ENCODE results near the gene GMCL1. TPM values are rescaled to one million over a fixed set of nuclear protein-coding genes. Genes with fewer than 3 reads are reported as not detected.

GMCL1 gene
- total and polyA plus RNA-seq, 9 of the 15 experiments (the other 6 are each of a cell fraction or from before 2014, with no cell fraction given) = 7.0 to 27.3 (median 15.4) TPM

DNA sequence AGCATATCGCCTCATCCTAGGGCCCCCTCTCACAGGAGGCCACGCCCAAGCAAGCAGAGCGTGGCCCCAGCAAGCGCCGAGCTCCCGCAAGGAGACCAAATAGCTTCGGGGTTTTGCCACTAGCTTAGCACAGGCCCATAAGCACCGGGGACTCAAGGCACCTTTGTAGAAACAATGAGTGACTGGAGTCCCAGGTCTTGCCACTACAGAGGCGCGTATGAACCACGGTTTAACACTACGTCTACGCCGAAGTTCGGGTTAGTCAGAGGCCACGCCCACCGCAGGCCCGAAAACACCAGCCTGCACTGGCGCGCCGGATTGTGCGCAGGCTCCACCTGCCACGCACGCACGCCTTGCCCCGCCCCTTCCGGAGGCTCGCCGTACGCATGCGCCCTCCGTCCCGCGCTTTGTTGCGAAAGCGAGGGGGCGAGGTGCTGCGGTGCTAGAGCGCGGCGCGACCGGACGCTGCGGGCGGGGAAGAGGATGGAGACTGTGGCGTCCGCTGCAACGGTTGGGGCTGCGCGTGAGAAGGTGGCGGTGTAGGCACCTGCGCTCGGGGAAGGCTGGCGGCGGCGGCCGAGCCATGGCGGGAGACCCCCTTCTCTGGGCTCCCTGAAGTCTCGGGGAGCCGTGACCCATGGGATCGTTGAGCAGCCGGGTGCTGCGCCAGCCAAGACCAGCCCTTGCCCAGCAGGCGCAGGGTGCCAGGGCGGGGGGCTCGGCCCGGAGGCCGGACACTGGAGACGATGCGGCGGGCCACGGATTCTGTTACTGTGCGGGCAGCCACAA, at the start of gene GMCL1 (continued):
- TF ChIP-seq TSHZ1 (CRISPR knock-in tag; IDR thresholded peaks at IDR 0.05) = no peak
- no peak for TF ChIP-seq ZNF239 (CRISPR knock-in tag; IDR thresholded peaks at IDR 0.05)
- TF ChIP-seq, protein P1, sequence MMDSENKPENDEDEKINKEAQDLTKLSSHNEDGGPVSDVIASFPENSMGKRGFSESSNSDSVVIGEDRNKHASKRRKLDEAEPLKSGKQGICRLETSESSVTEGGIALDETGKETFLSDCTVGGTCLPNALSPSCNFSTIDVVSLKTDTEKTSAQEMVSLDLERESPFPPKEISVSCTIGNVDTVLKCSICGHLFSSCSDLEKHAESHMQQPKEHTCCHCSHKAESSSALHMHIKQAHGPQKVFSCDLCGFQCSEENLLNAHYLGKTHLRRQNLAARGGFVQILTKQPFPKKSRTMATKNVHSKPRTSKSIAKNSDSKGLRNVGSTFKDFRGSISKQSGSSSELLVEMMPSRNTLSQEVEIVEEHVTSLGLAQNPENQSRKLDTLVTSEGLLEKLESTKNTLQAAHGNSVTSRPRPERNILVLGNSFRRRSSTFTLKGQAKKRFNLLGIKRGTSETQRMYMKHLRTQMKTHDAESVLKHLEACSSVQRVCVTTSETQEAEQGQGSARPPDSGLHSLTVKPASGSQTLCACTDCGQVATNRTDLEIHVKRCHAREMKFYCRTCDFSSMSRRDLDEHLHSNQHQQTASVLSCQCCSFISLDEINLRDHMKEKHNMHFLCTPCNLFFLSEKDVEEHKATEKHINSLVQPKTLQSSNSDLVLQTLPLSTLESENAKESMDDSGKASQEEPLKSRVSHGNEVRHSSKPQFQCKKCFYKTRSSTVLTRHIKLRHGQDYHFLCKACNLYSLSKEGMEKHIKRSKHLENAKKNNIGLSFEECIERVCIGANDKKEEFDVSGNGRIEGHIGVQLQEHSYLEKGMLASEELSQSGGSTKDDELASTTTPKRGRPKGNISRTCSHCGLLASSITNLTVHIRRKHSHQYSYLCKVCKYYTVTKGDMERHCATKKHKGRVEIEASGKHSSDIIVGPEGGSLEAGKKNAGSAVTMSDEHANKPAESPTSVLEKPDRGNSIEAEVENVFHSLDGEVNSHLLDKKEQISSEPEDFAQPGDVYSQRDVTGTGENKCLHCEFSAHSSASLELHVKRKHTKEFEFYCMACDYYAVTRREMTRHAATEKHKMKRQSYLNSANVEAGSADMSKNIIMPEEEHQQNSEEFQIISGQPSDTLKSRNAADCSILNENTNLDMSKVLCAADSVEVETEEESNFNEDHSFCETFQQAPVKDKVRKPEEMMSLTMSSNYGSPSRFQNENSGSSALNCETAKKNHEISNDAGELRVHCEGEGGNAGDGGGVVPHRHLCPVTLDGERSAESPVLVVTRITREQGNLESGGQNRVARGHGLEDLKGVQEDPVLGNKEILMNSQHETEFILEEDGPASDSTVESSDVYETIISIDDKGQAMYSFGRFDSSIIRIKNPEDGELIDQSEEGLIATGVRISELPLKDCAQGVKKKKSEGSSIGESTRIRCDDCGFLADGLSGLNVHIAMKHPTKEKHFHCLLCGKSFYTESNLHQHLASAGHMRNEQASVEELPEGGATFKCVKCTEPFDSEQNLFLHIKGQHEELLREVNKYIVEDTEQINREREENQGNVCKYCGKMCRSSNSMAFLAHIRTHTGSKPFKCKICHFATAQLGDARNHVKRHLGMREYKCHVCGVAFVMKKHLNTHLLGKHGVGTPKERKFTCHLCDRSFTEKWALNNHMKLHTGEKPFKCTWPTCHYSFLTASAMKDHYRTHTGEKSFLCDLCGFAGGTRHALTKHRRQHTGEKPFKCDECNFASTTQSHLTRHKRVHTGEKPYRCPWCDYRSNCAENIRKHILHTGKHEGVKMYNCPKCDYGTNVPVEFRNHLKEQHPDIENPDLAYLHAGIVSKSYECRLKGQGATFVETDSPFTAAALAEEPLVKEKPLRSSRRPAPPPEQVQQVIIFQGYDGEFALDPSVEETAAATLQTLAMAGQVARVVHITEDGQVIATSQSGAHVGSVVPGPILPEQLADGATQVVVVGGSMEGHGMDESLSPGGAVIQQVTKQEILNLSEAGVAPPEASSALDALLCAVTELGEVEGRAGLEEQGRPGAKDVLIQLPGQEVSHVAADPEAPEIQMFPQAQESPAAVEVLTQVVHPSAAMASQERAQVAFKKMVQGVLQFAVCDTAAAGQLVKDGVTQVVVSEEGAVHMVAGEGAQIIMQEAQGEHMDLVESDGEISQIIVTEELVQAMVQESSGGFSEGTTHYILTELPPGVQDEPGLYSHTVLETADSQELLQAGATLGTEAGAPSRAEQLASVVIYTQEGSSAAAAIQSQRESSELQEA (IDR thresholded peaks at IDR 0.05; ENCODE audit: low read depth) = no peak
- TF ChIP-seq CBFA2T2 (conservative IDR thresholded peaks at IDR 0.05) = no peak
- TF ChIP-seq DDX20 (tag; IDR thresholded peaks at IDR 0.05; ENCODE audit: low read depth) = no peak
- no peak for TF ChIP-seq ZNF778 (CRISPR knock-in tag; IDR thresholded peaks at IDR 0.05)
- no peak for TF ChIP-seq POLR3A (IDR thresholded peaks at IDR 0.05; ENCODE audit: borderline replicate concordance, extremely low read depth, insufficient read depth, insufficient read length)
- TF ChIP-seq ZNF408 (CRISPR knock-in tag; IDR thresholded peaks at IDR 0.05; ENCODE audit: low read depth) = no peak
- no peak for TF ChIP-seq PTTG1 (tag; IDR thresholded peaks at IDR 0.05; ENCODE audit: low read depth)
- TF ChIP-seq ZNF253 (CRISPR knock-in tag; conservative IDR thresholded peaks at IDR 0.05) = no peak
- TF ChIP-seq ZNF445 (CRISPR knock-in tag; IDR thresholded peaks at IDR 0.05; ENCODE audit: low read depth) = no peak
- TF ChIP-seq MCM3 (IDR thresholded peaks at IDR 0.05) = no peak
- TF ChIP-seq KDM1A (IDR thresholded peaks at IDR 0.05) = no peak
- TF ChIP-seq ZSCAN32 (CRISPR knock-in tag; IDR thresholded peaks at IDR 0.05) = no peak
- no peak for TF ChIP-seq ELK1 (CRISPR knock-in tag; IDR thresholded peaks at IDR 0.05)
- TF ChIP-seq DMBX1 (CRISPR knock-in tag; IDR thresholded peaks at IDR 0.05; ENCODE audit: borderline replicate concordance) = no peak
